ENCODE measurements around the gene TPK1.

TPK1 gene

DNA sequence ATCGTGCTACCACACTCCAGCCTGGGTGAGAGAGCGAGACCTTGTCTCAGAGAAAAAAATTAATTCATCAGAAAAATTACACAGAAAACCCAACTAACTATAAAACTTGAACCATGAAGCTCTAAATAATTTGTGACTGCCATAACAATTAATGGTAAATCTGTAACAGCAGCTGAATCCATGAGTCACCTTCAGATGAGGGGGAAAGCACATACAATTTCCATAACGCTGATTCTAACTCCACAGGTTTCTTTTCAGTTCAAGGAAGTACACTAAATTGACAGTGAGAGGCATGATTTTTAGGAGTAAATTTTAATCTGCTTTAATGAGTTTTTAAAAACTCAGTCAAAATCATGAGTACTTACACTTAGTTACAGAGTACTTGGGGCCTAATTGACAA, 312.2 kb downstream of the TPK1 start:
- Histone ChIP-seq H3K18ac (ENCODE audit: low read length) (no peak overlapping the region), H2BK120ac (ENCODE audit: low read depth, low read length) (no peak overlapping the region), H3K27me3 (ENCODE audit: insufficient read depth, low read length, poor library complexity) (no peaks in the 10 kb centered on the region), H3K56ac (ENCODE audit: low read length) (no peak overlapping the region), H2BK15ac (replicated peaks; ENCODE audit: low read depth) (no peak overlapping the region), H3K79me1 (ENCODE audit: low read length) (no peaks in the 10 kb centered on the region), H2BK5ac (ENCODE audit: low read length) (no peak overlapping the region), H2AK5ac (ENCODE audit: low read length) (no peak overlapping the region), H3K4me3 (ENCODE audit: low read length) (no peak overlapping the region), H3K4me2 (ENCODE audit: low read length) (no peak overlapping the region), H4K5ac (ENCODE audit: low read length) (no peak overlapping the region), H3K9ac (ENCODE audit: low read length) (no peak overlapping the region), H3K36me3 (ENCODE audit: control insufficient read depth, insufficient read depth, low read length) (no peaks in the 10 kb centered on the region), H3K4ac (ENCODE audit: low read depth, low read length) (no peak overlapping the region), H3K79me2 (ENCODE audit: control insufficient read depth, insufficient read depth, low read length) (no peaks in the 10 kb centered on the region), H3K27ac (ENCODE audit: low read depth, low read length) (no peak overlapping the region), H3K4me1 (ENCODE audit: control insufficient read depth, low read depth, low read length) (no peaks in the 10 kb centered on the region), H3K23ac (ENCODE audit: low read length) (no peak overlapping the region), H4K8ac (ENCODE audit: low read depth, low read length) (no peak overlapping the region)
- no CpG with 5 or more reads among the region's 3 CpGs for WGBS (ENCODE audit: extremely low coverage, insufficient coverage, low lambda C conversion rate)
- no peak for DNase-seq

DNA sequence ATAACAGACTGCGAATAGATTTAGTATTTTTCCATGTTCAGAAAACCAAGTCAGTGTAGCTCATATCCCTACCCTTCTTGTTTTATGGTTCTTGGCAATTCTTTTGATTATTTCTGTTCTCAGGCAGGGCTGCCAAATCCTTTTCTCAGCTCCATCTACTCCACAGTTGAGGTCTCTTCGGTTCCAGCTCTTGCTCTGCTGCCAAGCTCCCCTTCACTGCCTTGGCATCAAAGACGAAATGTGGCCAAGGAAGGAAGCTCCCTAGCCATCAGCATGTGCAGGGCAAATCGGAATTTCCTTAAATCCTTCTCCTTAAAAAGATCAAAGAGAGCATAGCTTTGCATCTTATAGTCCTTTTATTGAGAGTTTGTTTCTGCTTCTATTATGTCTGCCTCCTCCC, 315.9 kb downstream of the TPK1 start:
- no peak overlapping the region for H3K4ac ChIP-seq (ENCODE audit: low read depth, low read length)
- no peak overlapping the region for H2AK5ac ChIP-seq (ENCODE audit: low read length)
- H2BK120ac ChIP-seq (ENCODE audit: low read depth, low read length) = no peak overlapping the region
- no peak overlapping the region for H3K18ac ChIP-seq (ENCODE audit: low read length)
- no peak overlapping the region for H3K4me2 ChIP-seq (ENCODE audit: low read length)
- H3K9ac ChIP-seq (ENCODE audit: low read length) = no peak overlapping the region
- no peaks in the 10 kb centered on the region for H3K36me3 ChIP-seq (ENCODE audit: control insufficient read depth, insufficient read depth, low read length)
- H3K27me3 ChIP-seq (ENCODE audit: insufficient read depth, low read length, poor library complexity) = no peaks in the 10 kb centered on the region
- no peaks in the 10 kb centered on the region for H3K79me2 ChIP-seq (ENCODE audit: control insufficient read depth, insufficient read depth, low read length)
- WGBS (ENCODE audit: extremely low coverage, insufficient coverage, low lambda C conversion rate) = no CpG with 5 or more reads among the region's 4 CpGs
- no peak overlapping the region for H2BK15ac ChIP-seq (replicated peaks; ENCODE audit: low read depth)
- H3K56ac ChIP-seq (ENCODE audit: low read length) = no peak overlapping the region
- H3K4me3 ChIP-seq (ENCODE audit: low read length) = no peak overlapping the region
- H3K27ac ChIP-seq (ENCODE audit: low read depth, low read length) = no peak overlapping the region
- DNase-seq = no peak
- H3K79me1 ChIP-seq (ENCODE audit: low read length) = no peaks in the 10 kb centered on the region
- H4K8ac ChIP-seq (ENCODE audit: low read depth, low read length) = no peak overlapping the region
- H3K23ac ChIP-seq (ENCODE audit: low read length) = no peak overlapping the region
- H4K5ac ChIP-seq (ENCODE audit: low read length) = no peak overlapping the region
- no peaks in the 10 kb centered on the region for H3K4me1 ChIP-seq (ENCODE audit: control insufficient read depth, low read depth, low read length)
- H2BK5ac ChIP-seq (ENCODE audit: low read length) = no peak overlapping the region

DNA sequence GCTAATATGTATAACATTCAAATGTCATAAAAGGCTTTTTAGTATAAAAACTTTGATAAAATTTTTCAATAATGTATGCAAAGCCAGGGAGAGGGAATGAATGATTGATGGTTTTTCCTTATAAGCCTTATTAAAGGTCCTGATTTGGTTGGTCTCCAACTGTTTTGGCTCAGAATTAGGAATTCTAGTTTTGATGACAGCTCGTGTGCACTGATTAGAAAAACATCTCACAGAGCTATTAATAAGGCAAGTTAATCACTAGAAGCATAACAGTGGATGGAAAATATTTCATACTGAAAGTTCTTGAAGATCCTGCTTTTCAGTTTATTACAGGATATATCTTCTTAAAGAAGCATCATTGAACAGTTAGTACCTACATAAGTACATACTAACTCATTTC, 317.5 kb downstream of the TPK1 start:
- Histone ChIP-seq H3K23ac (ENCODE audit: low read length) (no peak overlapping the region), H3K4ac (ENCODE audit: low read depth, low read length) (no peak overlapping the region), H2AK5ac (ENCODE audit: low read length) (no peak overlapping the region), H4K8ac (ENCODE audit: low read depth, low read length) (no peak overlapping the region), H3K4me1 (ENCODE audit: control insufficient read depth, low read depth, low read length) (no peaks in the 10 kb centered on the region), H3K79me2 (ENCODE audit: control insufficient read depth, insufficient read depth, low read length) (no peaks in the 10 kb centered on the region), H3K9ac (ENCODE audit: low read length) (no peak overlapping the region), H3K36me3 (ENCODE audit: control insufficient read depth, insufficient read depth, low read length) (no peaks in the 10 kb centered on the region), H2BK120ac (ENCODE audit: low read depth, low read length) (no peak overlapping the region), H2BK15ac (replicated peaks; ENCODE audit: low read depth) (no peak overlapping the region), H3K27me3 (ENCODE audit: insufficient read depth, low read length, poor library complexity) (no peaks in the 10 kb centered on the region), H4K5ac (ENCODE audit: low read length) (no peak overlapping the region), H3K4me2 (ENCODE audit: low read length) (no peak overlapping the region), H3K79me1 (ENCODE audit: low read length) (no peaks in the 10 kb centered on the region), H3K18ac (ENCODE audit: low read length) (no peak overlapping the region), H2BK5ac (ENCODE audit: low read length) (no peak overlapping the region), H3K56ac (ENCODE audit: low read length) (no peak overlapping the region), H3K4me3 (ENCODE audit: low read length) (no peak overlapping the region), H3K27ac (ENCODE audit: low read depth, low read length) (no peak overlapping the region)
- DNase-seq = no peak
- WGBS (ENCODE audit: extremely low coverage, insufficient coverage, low lambda C conversion rate) = no CpG with 5 or more reads among the region's 1 CpG

DNA sequence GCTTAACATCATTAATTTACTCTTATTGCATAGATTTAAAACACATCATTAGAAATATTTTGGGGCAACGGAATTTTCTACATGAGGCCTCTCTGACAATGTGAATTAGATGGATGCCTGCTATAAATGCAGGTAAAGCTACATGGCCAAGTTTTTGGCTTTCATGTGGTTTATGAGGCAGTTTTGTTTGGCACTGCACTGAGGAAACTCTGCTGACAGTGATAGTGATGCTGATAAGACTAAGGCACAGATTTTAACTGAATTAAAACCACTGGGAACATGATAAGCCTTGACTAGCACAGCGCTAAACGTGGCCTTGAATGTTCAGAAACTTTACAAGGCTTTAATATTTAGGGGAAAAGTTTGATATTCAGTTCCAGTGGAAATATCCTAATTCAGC, 318.1 kb downstream of the TPK1 start:
- Histone ChIP-seq H3K4me3 (ENCODE audit: low read length) (no peak overlapping the region), H3K56ac (ENCODE audit: low read length) (no peak overlapping the region), H3K36me3 (ENCODE audit: control insufficient read depth, insufficient read depth, low read length) (no peaks in the 10 kb centered on the region), H3K23ac (ENCODE audit: low read length) (no peak overlapping the region), H3K18ac (ENCODE audit: low read length) (no peak overlapping the region), H3K79me1 (ENCODE audit: low read length) (no peaks in the 10 kb centered on the region), H3K4me1 (ENCODE audit: control insufficient read depth, low read depth, low read length) (no peaks in the 10 kb centered on the region), H3K4me2 (ENCODE audit: low read length) (no peak overlapping the region), H4K8ac (ENCODE audit: low read depth, low read length) (no peak overlapping the region), H3K9ac (ENCODE audit: low read length) (no peak overlapping the region), H3K27me3 (ENCODE audit: insufficient read depth, low read length, poor library complexity) (no peaks in the 10 kb centered on the region), H4K5ac (ENCODE audit: low read length) (no peak overlapping the region), H3K27ac (ENCODE audit: low read depth, low read length) (no peak overlapping the region), H2BK5ac (ENCODE audit: low read length) (no peak overlapping the region), H3K4ac (ENCODE audit: low read depth, low read length) (no peak overlapping the region), H3K79me2 (ENCODE audit: control insufficient read depth, insufficient read depth, low read length) (no peaks in the 10 kb centered on the region), H2AK5ac (ENCODE audit: low read length) (no peak overlapping the region), H2BK15ac (replicated peaks; ENCODE audit: low read depth) (no peak overlapping the region), H2BK120ac (ENCODE audit: low read depth, low read length) (no peak overlapping the region)
- no peak for DNase-seq
- WGBS (ENCODE audit: extremely low coverage, insufficient coverage, low lambda C conversion rate) = no CpG with 5 or more reads among the region's 3 CpGs

GRCh38 chr7:144516729-144517525, 318.9 kb downstream of the TPK1 start:
- WGBS (ENCODE audit: extremely low coverage, insufficient coverage, low lambda C conversion rate) = no CpG with 5 or more reads among the region's 3 CpGs
- Histone ChIP-seq H2BK15ac (replicated peaks; ENCODE audit: low read depth) (no peak overlapping the region), H3K4me3 (ENCODE audit: low read length) (no peak overlapping the region), H2AK5ac (ENCODE audit: low read length) (no peak overlapping the region), H4K8ac (ENCODE audit: low read depth, low read length) (no peak overlapping the region), H3K79me2 (ENCODE audit: control insufficient read depth, insufficient read depth, low read length) (no peaks in the 10 kb centered on the region), H3K9ac (ENCODE audit: low read length) (no peak overlapping the region), H3K27me3 (ENCODE audit: insufficient read depth, low read length, poor library complexity) (no peaks in the 10 kb centered on the region), H2BK120ac (ENCODE audit: low read depth, low read length) (no peak overlapping the region), H3K18ac (ENCODE audit: low read length) (no peak overlapping the region), H3K27ac (ENCODE audit: low read depth, low read length) (no peak overlapping the region), H3K4me2 (ENCODE audit: low read length) (no peak overlapping the region), H3K23ac (ENCODE audit: low read length) (no peak overlapping the region), H4K5ac (ENCODE audit: low read length) (no peak overlapping the region), H3K4me1 (ENCODE audit: control insufficient read depth, low read depth, low read length) (no peaks in the 10 kb centered on the region), H2BK5ac (ENCODE audit: low read length) (no peak overlapping the region), H3K56ac (ENCODE audit: low read length) (no peak overlapping the region), H3K36me3 (ENCODE audit: control insufficient read depth, insufficient read depth, low read length) (no peaks in the 10 kb centered on the region), H3K4ac (ENCODE audit: low read depth, low read length) (no peak overlapping the region), H3K79me1 (ENCODE audit: low read length) (no peaks in the 10 kb centered on the region)
- no peak for DNase-seq

- Histone ChIP-seq H3K36me3 (ENCODE audit: control insufficient read depth, insufficient read depth, low read length) (no peaks in the 10 kb centered on the region), H3K56ac (ENCODE audit: low read length) (no peak overlapping the region), H3K4me3 (ENCODE audit: low read length) (no peak overlapping the region), H2BK15ac (replicated peaks; ENCODE audit: low read depth) (no peak overlapping the region), H3K79me2 (ENCODE audit: control insufficient read depth, insufficient read depth, low read length) (no peaks in the 10 kb centered on the region), H3K4me2 (ENCODE audit: low read length) (no peak overlapping the region), H2AK5ac (ENCODE audit: low read length) (no peak overlapping the region), H3K27ac (ENCODE audit: low read depth, low read length) (no peak overlapping the region), H3K4me1 (ENCODE audit: control insufficient read depth, low read depth, low read length) (no peaks in the 10 kb centered on the region), H2BK120ac (ENCODE audit: low read depth, low read length) (no peak overlapping the region), H4K5ac (ENCODE audit: low read length) (no peak overlapping the region), H3K9ac (ENCODE audit: low read length) (no peak overlapping the region), H3K4ac (ENCODE audit: low read depth, low read length) (no peak overlapping the region), H3K27me3 (ENCODE audit: insufficient read depth, low read length, poor library complexity) (no peaks in the 10 kb centered on the region), H3K18ac (ENCODE audit: low read length) (no peak overlapping the region), H4K8ac (ENCODE audit: low read depth, low read length) (no peak overlapping the region), H3K23ac (ENCODE audit: low read length) (no peak overlapping the region), H3K79me1 (ENCODE audit: low read length) (no peaks in the 10 kb centered on the region), H2BK5ac (ENCODE audit: low read length) (no peak overlapping the region)
- WGBS (ENCODE audit: extremely low coverage, insufficient coverage, low lambda C conversion rate) = no CpG with 5 or more reads among the region's 2 CpGs
- DNase-seq = peak; percentile 41
These were observed 322.5 kb downstream of the TPK1 start for GRCh38 chr7:144513334-144513733.

All from mesendoderm (in vitro differentiated cells).